ENCODE results near the gene COL18A1.

- no peak for TF ChIP-seq POLR2A (IDR thresholded peaks at IDR 0.05)
- no peak for TF ChIP-seq CTCF (IDR thresholded peaks at IDR 0.05)
These were observed 16.3 kb downstream of the COL18A1 start for GRCh38 chr21:45421071-45421845.
